Ovary (tissue), 3 donors: ENCODE measurements around the gene TFIP11.

Experiments
- CTCF ChIP-seq, 3 donors: fragments of 450-650 bp in 2 of 3; fragments of 200-600 bp in 1 of 3; IDR thresholded peaks; one replicate each; pipeline versions ENCODE4 v1.5.1 to v1.8.0; 2016 to 2022; ENCODE audit warnings: antibody characterized with exemption in 3 of 3, mild to moderate bottlenecking in 1 of 3
- EP300 ChIP-seq: sonication (generic); formaldehyde crosslinking; IDR thresholded peaks from one replicate; pipeline ENCODE4 v1.6.1; 2017; ENCODE audit warnings: antibody characterized with exemption
- POLR2A ChIP-seq: fragments of 450-650 bp; IDR thresholded peaks from one replicate; pipeline ENCODE4 v1.6.1; 2017; ENCODE audit warnings: antibody characterized with exemption, mild to moderate bottlenecking, moderate library complexity
- donor health status: DM: no; HTN: no; CAD: no.

GRCh38 chr22:26558248-26558895 lies 46.1 kb upstream of the TFIP11 start:
- TF ChIP-seq CTCF (IDR thresholded peaks at IDR 0.05) (no peak), POLR2A (no peak), EP300 (no peak)
